NCI-H1048 (cell line): ENCODE measurements around the gene TOM1.
"Not testable (repeated sequence)": the region's sequence is repeated elsewhere in the genome, so short reads cannot be mapped to it uniquely, and the experiment has no call there.

Experiments used
- DNase-seq: peaks from one replicate; lab custom pipeline; 2025; lab: John Stamatoyannopoulos, UW

The TOM1 gene

DNA sequence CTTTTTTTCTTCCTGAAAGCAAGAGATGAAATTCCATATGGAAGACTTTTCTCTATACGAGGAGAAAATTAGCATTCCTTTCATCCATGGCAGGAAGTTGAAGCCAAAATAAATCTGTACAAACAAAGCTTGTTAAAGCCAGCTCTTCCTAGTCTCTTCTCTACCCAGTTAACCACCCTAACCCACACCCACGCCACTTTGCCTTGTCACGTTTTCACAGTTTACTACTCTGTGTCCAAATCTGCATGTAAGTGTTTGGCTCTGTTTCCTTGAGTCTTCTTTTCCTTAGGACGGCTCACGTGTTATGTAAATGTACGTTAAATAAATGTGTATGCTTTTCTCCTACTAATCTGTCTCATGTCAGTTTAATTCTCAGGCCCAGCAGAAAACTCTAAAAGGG lies 74.1 kb downstream of the TOM1 start:
- DNase-seq, result no peak

DNA sequence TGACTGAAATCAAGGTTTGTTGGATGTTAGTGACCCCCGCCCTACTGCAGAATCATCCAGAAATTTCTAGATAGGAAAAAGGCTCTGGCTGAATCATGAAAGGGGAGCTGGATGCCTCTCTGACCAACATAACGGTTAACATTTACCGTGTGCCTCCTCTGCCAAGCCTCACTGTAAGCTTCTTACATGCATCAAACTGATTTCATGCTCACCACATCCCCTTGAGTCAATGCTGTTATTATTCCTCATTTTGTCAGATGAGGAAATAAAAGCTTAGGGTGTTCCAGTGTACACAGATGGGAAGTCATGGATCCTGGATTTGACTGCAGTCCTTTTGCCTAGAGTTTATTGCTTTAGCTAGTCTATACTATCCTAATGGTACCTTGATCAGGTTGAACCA lies 75.3 kb downstream of the TOM1 start:
- DNase-seq, result no peak

DNA sequence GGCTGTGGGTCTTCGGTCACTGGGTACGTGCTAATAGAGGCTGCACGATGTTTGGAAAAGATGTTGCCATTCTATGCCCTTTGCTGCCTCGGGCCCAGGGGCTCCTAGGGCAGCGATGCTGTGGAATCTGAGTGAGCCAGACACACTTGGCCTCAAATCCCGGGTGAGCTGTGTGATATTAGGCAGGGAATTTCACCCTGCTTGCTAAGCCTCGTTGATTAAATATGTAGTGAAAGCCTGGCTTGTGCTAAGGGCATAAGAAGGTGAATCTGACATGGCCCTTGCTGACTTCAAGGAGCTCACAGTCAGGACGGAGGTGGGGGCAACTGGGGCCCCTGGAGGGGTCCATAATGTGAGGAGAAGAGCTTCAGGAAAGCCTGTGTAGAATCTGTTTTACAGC lies 75.8 kb downstream of the TOM1 start:
- no peak for DNase-seq

DNA sequence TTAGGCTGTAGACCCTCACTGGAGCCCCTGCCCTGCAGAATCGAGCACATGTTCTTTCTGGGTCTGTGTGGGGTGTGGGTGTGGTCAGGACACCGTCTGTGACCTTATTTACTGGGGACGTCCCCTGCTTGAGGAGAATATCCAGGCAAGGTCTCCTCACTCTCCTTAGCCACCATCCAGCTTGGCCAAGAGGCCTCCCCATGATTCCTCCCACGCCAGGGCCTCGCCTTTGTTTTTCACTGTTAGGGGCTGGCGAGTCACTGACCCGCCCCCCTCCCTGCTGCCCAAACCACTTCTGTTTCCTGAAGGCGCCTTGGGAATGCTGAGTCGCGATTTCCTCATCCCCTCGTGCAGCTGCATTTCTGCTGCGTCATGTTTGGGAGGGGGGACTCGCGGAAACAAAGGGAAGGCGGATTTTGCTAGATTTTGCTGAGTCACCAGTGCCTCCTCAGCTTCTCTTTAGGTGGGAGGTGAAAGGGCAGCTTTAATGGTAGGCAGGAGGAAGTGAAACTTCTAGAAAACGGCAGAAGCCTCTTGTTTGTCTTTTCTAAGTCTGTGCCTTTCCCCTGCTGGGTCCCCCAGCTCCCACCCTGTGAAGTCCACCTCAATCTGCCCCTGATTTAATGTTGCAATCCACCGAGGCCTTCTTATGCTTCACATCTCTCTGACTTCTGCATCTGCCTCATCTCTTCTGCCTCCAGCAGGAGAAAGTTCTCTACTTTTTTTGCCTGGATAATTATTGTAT lies 77.2 kb downstream of the TOM1 start:
- no peak for DNase-seq

DNA sequence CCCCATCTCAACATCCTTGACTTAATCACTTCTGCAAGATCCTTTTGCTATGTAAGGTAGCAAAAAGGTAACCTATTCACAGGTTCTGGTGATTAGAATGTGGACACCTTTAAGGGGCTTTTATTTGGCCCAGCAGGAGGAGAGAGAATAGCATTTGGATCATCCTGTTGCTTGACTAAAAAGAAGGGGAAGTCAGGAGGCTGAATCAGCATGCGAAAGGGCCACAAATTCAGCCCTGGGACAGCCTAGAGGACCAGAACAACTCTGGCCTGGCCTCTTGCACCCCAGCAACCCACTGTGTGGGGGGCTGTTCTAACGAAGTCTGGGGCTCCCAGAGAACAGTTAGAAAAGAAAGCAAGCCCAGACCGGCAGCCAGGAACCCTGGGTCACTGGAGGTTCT lies 78.0 kb downstream of the TOM1 start:
- no peak for DNase-seq

DNA sequence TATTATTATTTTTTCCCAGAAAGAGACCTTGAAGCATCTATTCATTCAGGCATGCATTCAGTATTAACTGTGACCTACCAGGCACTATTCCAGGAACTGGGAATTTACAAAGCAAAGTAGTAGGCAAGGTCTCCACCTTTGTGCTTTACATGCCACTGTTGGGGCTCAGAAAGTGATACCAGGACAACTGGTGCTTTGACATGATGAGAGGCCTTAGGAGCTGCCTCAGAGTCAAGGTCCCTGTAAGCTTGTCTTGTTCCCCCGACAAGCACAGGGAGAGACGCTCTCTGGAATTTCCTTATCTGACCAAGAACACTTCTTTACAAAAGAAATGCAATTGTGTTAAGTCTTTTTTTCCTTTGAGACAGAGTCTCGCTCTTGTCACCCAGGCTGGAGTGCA lies 78.9 kb downstream of the TOM1 start:
- no peak for DNase-seq

DNA sequence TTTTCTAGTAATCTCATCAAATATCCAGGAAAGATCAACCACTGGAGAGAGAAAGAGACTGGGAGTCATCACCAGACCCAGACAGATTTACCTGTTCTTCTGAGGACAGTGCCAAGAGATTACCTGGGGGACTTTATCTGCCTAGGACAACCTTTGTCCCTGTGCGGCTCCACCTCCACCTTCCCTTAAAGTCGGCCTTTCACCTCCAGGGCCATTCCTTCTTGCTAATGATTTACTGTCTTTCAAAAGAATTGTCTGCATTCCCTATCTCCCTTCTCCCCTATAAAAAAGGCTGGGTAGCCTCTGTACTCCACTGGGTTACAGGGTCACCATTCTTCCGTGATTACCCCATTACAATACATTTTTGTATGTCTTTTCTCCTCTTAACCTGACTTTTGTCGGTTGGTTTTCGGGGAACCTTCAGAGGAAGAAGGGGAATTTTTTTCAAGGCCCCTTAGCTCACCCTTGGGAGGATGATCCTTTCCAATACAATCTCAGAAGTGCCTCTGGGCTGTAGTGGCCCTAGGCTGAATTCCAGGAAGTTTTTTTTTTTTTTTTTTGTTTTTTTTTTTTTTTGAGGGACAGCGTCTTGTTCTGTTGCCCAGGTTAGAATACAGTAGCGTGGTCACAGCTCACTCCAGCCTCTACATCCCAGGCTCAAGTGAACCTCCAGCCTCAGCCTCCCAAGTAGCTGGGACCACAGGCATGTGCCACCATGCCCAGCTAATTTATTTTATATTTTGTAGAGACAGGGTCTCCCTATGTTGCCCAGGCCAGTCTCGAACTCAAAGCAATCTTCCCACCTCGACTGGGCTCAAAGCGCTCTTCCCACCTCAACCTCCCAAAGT lies 79.7 kb downstream of the TOM1 start:
- no peak for DNase-seq

DNA sequence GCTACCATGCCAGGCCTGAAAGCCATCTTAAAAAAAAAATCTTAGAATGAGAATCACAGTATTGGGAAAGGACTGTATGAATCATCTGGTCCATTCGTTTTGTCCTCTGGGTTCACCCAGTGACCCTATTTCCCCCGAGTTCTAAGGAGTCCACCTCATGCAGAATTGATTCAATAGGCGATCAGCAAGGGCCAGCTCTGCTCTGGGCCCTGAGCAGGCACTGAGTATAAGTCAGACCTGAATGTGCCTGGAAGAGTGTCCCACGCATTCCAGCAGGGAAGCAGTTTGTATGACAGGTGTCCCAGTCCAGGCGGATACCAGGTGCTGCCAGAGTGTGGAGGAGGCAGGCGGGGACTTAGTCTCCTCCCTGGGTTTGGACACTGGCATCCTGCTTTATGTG lies 80.3 kb downstream of the TOM1 start:
- no peak for DNase-seq

DNA sequence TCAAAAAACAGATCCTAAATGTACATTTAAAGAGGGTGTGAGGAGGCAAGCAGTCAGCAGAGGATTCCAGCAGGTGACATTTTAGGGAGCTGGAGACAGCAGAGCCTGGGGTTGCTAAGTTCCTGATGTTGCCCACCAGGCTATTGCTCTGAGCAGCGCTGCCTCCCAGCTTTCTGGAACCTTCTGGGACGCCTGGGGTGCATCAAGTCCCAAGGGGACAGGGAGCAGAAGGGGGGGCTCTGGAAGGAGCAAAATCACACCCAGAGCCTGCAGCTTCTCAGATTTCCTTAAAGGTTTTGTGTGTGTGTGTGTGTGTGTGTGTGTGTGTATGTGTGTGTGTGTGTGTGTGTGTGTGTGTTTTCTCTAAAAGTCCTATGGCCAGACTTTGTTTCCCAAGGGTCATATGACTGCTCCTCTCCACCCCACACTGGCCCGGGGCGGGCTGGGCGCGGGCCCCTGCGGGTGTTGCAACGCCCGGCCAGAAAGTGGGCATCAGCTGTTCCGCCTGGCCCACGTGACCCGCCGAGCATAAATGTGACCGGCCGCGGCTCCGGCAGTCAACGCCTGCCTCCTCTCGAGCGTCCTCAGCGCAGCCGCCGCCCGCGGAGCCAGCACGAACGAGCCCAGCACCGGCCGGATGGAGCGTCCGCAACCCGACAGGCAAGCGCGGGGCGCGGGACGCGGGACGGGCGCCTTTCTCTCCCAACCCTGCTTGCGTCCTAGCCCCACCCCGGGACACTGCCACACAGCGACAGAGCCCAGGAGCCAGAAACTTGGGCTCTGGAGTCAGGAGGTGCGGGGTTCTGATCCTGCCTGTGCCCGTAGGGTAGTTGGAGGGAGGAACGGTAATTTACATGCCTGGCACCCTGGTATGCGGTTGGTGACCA lies 81.1 kb downstream of the TOM1 start, which contains the start of gene HMOX1:
Gene HMOX1 (plus strand): TSS at position 560 of the 887 bp plus-strand sequence. CDS start 78 bp downstream, at position 638.
- DNase-seq, result no peak

DNA sequence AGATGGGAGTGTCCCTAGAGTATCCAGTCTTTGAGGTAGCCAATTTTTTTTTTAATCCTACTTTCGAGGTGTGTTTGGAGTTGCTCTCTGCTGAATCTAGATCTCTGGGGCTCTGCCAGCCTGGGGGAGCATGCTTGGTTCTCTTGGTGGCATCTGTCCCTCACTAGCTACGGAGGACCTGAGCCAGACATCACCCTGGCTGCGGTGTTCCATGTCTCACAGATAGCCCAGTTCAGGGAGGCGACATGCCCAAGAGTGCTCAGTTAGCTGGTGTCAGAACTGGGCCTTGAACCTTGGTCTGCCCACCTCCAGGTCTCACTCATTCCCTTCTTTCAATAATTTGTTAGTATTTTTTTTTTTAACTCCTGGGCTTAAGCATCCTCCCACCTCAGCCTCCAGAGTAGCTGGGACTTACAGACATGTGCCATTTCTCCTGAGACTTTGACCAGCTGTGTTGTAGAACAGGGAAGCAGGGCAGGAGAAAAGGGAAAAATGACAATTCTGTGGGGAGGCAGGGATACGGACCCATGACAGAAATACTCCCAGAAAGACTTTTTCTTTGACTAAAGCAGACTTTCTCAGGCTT lies 81.8 kb downstream of the TOM1 start:
- no peak for DNase-seq

DNA sequence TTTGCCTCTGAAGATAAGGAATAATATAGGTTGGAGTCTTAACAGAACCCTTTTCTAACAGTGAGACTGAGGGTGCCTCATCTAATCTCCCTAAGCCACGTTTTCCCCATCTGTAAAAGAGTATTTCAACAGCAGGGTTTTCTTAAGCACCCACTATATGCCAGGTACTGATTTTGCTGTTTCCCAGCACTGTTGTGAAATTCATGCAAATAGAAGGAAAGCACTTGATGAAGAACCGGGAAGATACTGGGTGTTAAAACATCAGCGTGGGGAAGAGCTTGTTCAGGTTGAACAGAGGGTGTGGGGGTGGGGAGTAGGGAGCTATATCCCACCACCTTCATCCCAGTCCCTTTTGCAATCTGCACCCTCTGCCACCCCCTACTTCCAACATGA lies 84.0 kb downstream of the TOM1 start:
- no peak for DNase-seq

DNA sequence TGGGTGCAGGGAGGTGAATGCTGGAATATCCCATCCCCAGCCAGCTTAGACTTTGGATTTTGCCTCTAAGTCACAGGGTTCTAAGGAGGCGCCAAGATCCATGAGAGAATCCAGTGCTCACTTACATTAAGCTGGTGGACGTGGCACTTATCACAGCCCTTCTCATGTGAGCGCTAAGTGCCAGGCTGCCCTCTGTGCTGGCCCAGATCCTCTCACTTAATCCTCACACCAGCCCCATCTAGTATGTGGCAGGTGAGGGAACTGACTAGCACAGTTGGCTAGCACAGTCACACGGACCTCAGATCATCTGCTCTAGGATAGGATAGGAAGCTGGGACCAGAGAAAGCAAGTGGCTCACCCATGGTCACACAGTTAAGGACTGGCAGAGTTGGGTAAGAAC lies 84.8 kb downstream of the TOM1 start:
- no peak for DNase-seq

DNA sequence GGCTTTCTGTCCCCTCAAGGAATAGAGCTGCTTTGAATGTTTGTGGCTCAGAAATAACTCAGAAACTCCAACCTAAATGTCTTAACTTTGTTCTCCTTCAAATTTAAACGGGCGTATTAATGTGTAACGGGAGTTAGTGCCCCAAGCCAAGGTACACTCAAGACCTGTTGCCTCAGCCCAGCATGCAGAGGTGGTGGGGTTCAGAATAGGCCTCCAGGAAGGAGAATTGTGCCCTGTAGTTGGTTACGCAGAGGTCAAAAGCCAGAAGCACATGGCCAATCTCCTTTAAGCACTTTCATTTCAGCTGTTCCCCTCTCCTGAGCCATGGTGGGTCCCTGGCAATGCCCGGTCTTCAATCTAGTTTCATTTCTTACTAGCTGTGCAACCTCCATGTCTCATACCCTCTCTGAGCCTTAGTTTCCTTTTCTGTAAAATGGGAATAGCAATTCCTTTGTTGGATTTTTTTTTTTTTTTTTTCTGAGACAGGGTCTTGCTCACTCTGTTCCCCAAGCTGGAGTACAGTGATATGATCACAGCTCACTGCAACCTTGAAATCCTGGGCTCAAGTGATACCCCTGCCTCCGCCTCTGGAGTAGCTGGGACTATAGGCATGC lies 85.4 kb downstream of the TOM1 start:
- DNase-seq, result no peak

DNA sequence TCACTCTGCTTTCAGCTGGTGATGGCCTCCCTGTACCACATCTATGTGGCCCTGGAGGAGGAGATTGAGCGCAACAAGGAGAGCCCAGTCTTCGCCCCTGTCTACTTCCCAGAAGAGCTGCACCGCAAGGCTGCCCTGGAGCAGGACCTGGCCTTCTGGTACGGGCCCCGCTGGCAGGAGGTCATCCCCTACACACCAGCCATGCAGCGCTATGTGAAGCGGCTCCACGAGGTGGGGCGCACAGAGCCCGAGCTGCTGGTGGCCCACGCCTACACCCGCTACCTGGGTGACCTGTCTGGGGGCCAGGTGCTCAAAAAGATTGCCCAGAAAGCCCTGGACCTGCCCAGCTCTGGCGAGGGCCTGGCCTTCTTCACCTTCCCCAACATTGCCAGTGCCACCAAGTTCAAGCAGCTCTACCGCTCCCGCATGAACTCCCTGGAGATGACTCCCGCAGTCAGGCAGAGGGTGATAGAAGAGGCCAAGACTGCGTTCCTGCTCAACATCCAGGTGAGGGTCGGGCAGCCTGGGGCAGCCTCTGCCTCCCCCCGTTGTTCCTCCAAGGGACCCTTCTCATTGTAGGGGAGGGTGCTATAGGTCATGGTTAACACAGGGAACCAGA lies 87.1 kb downstream of the TOM1 start:
- DNase-seq, result no peak

DNA sequence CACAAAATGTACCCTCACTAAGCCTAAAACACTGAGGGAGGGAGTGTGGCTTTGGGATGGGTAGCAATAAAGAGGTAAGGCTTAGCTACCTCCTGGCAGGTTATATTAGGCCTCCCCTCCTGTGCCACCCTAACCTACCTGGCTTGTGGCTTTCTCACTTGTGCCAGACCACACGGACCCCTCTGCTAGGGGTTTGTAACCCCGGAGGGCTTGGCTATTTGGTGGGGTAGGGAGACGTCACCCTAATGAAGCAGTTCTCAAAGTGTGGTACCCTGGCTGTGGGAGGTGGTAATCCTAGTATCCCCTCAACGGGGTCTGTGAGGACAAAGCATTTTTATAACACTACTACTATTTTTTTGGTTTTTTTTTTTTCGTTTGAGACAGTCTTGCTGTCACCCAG lies 91.2 kb downstream of the TOM1 start:
- no peak for DNase-seq

DNA sequence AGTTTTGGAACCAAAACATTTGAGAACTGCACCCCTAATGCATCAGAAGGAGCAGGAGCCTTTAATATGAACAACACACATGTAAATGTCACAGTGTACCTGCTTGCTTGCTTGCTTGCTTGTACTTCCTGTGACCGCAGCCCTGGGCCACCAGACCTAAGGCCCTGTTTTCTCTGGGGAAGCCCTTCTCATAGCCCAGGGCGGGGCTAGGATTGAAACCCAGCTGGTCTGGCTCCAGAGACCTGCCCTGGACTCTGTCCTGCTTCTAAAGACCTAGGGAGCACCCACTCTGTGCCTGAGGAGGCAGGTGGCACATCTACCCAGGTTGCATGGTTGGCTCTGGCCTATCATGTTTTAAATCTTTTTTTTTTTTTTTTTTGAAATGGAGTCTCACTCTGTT lies 92.7 kb downstream of the TOM1 start:
- no peak for DNase-seq

DNA sequence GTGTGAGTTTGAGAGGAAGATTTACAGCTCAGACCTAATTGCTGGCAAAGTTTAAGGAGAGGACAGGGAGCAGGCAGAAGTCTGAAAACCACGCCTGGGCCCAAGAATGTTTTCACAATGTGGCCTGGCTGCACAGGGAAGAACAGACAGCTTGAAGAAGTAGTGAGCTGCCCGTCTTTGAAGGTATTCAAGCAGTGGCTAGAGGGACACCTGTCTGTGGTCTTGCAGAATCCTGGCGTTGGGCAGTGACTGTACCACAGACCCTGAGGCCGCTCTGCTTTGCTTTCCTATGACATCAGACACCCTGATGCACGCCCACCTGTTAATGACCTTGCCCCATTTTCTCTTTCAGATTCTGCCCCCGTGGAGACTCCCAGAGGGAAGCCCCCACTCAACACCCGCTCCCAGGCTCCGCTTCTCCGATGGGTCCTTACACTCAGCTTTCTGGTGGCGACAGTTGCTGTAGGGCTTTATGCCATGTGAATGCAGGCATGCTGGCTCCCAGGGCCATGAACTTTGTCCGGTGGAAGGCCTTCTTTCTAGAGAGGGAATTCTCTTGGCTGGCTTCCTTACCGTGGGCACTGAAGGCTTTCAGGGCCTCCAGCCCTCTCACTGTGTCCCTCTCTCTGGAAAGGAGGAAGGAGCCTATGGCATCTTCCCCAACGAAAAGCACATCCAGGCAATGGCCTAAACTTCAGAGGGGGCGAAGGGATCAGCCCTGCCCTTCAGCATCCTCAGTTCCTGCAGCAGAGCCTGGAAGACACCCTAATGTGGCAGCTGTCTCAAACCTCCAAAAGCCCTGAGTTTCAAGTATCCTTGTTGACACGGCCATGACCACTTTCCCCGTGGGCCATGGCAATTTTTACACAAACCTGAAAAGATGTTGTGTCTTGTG lies 93.7 kb downstream of the TOM1 start:
- no peak for DNase-seq

DNA sequence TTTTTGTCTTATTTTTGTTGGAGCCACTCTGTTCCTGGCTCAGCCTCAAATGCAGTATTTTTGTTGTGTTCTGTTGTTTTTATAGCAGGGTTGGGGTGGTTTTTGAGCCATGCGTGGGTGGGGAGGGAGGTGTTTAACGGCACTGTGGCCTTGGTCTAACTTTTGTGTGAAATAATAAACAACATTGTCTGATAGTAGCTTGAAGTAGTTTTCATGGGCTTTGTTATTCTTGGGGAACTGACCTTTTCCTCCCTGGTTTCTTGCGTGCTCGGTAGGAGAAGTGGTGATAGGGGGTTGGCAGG lies 94.3 kb downstream of the TOM1 start:
- no peak for DNase-seq

DNA sequence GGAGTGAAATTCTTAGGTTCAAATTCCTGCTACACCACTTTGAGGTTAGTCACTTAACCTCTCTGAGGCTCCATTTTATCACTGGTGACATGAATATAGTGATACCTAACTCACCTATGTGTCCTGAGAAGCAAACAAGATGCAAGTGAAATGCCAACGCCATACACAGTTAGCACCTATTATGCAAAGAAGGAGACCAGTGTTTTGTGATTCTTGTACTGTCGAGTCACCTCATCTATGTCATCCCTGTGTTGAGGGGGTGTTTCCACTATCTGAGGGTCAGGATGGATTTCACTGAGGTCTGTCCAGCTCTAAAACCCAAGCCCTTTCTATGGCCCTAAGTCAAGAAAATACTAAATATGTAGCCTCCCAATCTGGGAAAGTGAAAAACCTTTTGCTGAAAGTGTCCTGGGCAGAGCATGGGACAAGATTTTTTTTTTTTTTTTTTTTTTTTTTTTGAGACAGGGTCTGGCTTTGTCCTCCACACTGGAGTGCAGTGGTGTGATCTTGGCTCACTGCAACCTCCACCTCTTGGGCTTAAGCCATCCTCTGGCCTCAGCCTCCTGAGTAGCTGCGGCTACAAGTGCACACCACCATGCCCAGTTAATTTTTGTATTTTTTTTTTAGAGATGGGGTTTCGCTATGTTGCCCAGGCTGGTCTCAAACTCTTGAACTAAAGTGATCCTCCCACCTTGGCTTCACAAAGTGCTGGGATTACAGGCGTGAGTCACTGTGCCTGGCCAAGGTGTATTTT lies 95.3 kb downstream of the TOM1 start:
- no peak for DNase-seq

DNA sequence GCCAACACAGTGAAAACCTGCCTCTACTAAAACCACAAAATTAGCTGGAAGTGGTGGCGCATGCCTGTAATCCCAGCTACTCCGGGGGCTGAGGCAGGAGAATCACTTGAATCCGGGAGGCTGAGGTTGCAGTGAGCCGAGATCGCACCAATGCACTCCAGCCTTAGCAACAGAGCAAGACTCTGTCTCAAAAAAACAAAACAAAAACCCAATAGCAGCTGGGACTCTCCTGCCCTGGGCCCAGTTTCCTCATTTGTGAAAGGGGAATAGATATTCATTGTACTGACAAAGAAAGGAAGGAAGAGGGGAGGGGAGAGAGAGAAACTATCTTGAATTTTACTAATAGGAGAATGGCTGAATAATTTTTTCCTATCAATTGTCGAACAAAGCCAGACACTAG lies 96.9 kb downstream of the TOM1 start:
- not testable (repeated sequence) for DNase-seq
